SK-N-SH (cell line): Measurements from ENCODE around the gene APP. TPM values are rescaled to one million over a fixed set of nuclear protein-coding genes. Genes with fewer than 3 reads are reported as not detected.

ENCODE experiments used
- CTCF ChIA-PET: fragments of 300-600, 350-600 bp; formaldehyde crosslinking; extraction: SDS; loops from one replicate; lab custom pipeline; 2021; lab: Yijun Ruan, JAX
- POLR2A ChIA-PET: fragments of 350-600 bp; sonication (Branson Sonifier 250); formaldehyde crosslinking; extraction: SDS; loops from one replicate; lab custom pipeline; 2020; ENCODE audit warnings: antibody characterized with exemption, inconsistent platforms; lab: Yijun Ruan, JAX
- DNase-seq: peaks from one replicate; pipeline ENCODE4 v3.0.0; 2012
- H2AFZ ChIP-seq: fragments of 200-600 bp; sonication (generic); 2 replicates; pipeline ENCODE4 v1.8.1; 2016; ENCODE audit warnings: antibody characterized with exemption, mild to moderate bottlenecking, low read depth
- H3F3A ChIP-seq: fragments of 200-600 bp; sonication (generic); replicated peaks from 2 replicates; pipeline ENCODE3; 2016; ENCODE audit warnings: antibody characterized with exemption, mild to moderate bottlenecking; ENCODE audit not compliant: insufficient read depth
- H3K27ac ChIP-seq, 2 experiments: fragments of 200-500 bp in 1 of 2; fragments of 200-600 bp in 1 of 2; sonication (Bioruptor generic) in 1 of 2; sonication (generic), shearing (Covaris generic) in 1 of 2; 2 replicates each; pipeline versions ENCODE4 v1.5.1 to v1.6.1; 2014 to 2016; ENCODE audit warnings: low read depth in 2 of 2, inconsistent platforms in 1 of 2, low read length in 1 of 2, mild to moderate bottlenecking in 1 of 2, mixed read lengths in 1 of 2
- H3K27me3 ChIP-seq: fragments of 200-600 bp; sonication (generic), shearing (Covaris generic); 2 replicates; pipeline ENCODE4 v1.6.1; 2016; ENCODE audit warnings: mixed run types; ENCODE audit not compliant: insufficient read depth
- H3K36me3 ChIP-seq, 2 experiments: fragments of 200-500 bp in 1 of 2; fragments of 200-600 bp in 1 of 2; sonication (Bioruptor generic) in 1 of 2; sonication (generic) in 1 of 2; replicated peaks in 1 of 2; 2 replicates each; pipeline versions ENCODE3 to v1.5.1; 2014 to 2016; ENCODE audit warnings: low read length in 1 of 2, mild to moderate bottlenecking in 1 of 2; ENCODE audit not compliant: insufficient read depth in 2 of 2, control insufficient read depth in 1 of 2
- H3K4me1 ChIP-seq, 2 experiments: fragments of 200-500 bp in 1 of 2; fragments of 200-600 bp in 1 of 2; sonication (Bioruptor generic) in 1 of 2; sonication (generic), shearing (Covaris generic) in 1 of 2; 2 replicates each; pipeline versions ENCODE4 v1.5.1 to v1.6.1; 2014 to 2016; ENCODE audit warnings: low read depth in 1 of 2, low read length in 1 of 2, mixed run types in 1 of 2; ENCODE audit not compliant: insufficient read depth in 2 of 2, control insufficient read depth in 1 of 2
- H3K4me2 ChIP-seq: fragments of 200-600 bp; sonication (generic), shearing (Covaris generic); 2 replicates; pipeline ENCODE4 v1.6.1; 2017; ENCODE audit warnings: mixed run types
- H3K4me3 ChIP-seq, 2 experiments: fragments of 200-500 bp in 1 of 2; fragments of 200-600 bp in 1 of 2; sonication (Bioruptor generic) in 1 of 2; sonication (generic), shearing (Covaris generic) in 1 of 2; 2 replicates each; pipeline versions ENCODE4 v1.5.1 to v1.8.1; 2014 to 2016; ENCODE audit warnings: low read depth in 2 of 2, inconsistent platforms in 1 of 2, low read length in 1 of 2, mild to moderate bottlenecking in 1 of 2, mixed read lengths in 1 of 2, moderate library complexity in 1 of 2
- H3K79me2 ChIP-seq: fragments of 200-600 bp; sonication (generic); 2 replicates; pipeline ENCODE4 v1.8.1; 2017; ENCODE audit warnings: mild to moderate bottlenecking; ENCODE audit not compliant: insufficient read depth
- H3K9ac ChIP-seq: fragments of 200-600 bp; sonication (generic); 2 replicates; pipeline ENCODE4 v1.6.1; 2017; ENCODE audit warnings: mixed run types
- H3K9me2 ChIP-seq: fragments of 200-600 bp; sonication (generic); 2 replicates; pipeline ENCODE4 v1.6.1; 2017; ENCODE audit warnings: mixed run types
- H3K9me3 ChIP-seq: fragments of 200-600 bp; sonication (generic); 2 replicates; pipeline ENCODE4 v1.6.1; 2017; ENCODE audit warnings: mixed run types, mild to moderate bottlenecking, moderate library complexity
- H4K20me1 ChIP-seq: fragments of 200-600 bp; sonication (generic); 2 replicates; pipeline ENCODE4 v1.6.1; 2017; ENCODE audit warnings: mild to moderate bottlenecking, mixed run types; ENCODE audit not compliant: insufficient read depth
- CHD2 ChIP-seq: fragments of 150-350 bp; IDR thresholded peaks from 2 replicates; pipeline ENCODE4 v1.6.1; 2018; ENCODE audit warnings: low read length; ENCODE audit not compliant: partially characterized antibody
- ELF1 ChIP-seq: IDR thresholded peaks from 2 replicates; pipeline ENCODE4 v1.4.0; 2012
- EZH2phosphoT487 ChIP-seq: fragments of 200-600 bp; sonication (generic); IDR thresholded peaks from 2 replicates; pipeline ENCODE4 v1.6.1; 2017; ENCODE audit warnings: low read depth, mixed run types, mild to moderate bottlenecking, antibody characterized with exemption, moderate library complexity, borderline replicate concordance
- FOSL2 ChIP-seq: IDR thresholded peaks from 2 replicates; pipeline ENCODE4 v1.4.0; 2012; ENCODE audit warnings: low read depth, mild to moderate bottlenecking, moderate library complexity, borderline replicate concordance
- FOXJ3 ChIP-seq: sonication (generic); formaldehyde crosslinking; IDR thresholded peaks from 2 replicates; pipeline ENCODE4 v1.5.1; 2020; ENCODE audit warnings: mild to moderate bottlenecking, missing genetic modification reagents
- GABPA ChIP-seq: IDR thresholded peaks from 2 replicates; pipeline ENCODE4 v1.4.0; 2012; ENCODE audit warnings: low read depth, mild to moderate bottlenecking
- GATA2 ChIP-seq: sonication (generic); formaldehyde crosslinking; IDR thresholded peaks from 2 replicates; pipeline ENCODE4 v1.5.0; 2020; ENCODE audit warnings: mild to moderate bottlenecking, missing genetic modification reagents
- JUND ChIP-seq: IDR thresholded peaks from 2 replicates; pipeline ENCODE4 v1.4.0; 2012
- MEF2A ChIP-seq: IDR thresholded peaks from 2 replicates; pipeline ENCODE4 v1.4.0; 2012; ENCODE audit warnings: low read depth, borderline replicate concordance
- MXI1 ChIP-seq: IDR thresholded peaks from 2 replicates; pipeline ENCODE4 v1.6.1; 2012; ENCODE audit warnings: mild to moderate bottlenecking, low read depth, low read length, improper control_type of control experiment
- NFIC ChIP-seq: IDR thresholded peaks from 2 replicates; pipeline ENCODE4 v1.4.0; 2012; ENCODE audit warnings: borderline replicate concordance
- NRF1 ChIP-seq: IDR thresholded peaks from 2 replicates; pipeline ENCODE4 v1.6.1; 2012; ENCODE audit warnings: low read depth, mild to moderate bottlenecking, low read length
- POLR2AphosphoS5 ChIP-seq: IDR thresholded peaks from 2 replicates; pipeline ENCODE4 v1.6.1; 2012; ENCODE audit warnings: low read depth, low read length
- RAD21 ChIP-seq: IDR thresholded peaks from 2 replicates; pipeline ENCODE4 v1.6.1; 2012; ENCODE audit warnings: mild to moderate bottlenecking, low read length
- RCOR1 ChIP-seq: fragments of 150-350 bp; IDR thresholded peaks from 2 replicates; pipeline ENCODE4 v1.6.1; 2017; ENCODE audit warnings: antibody characterized with exemption, low read length
- RFX5 ChIP-seq: IDR thresholded peaks from 2 replicates; pipeline ENCODE4 v1.6.1; 2012; ENCODE audit warnings: mild to moderate bottlenecking, improper control_type of control experiment, low read length
- RXRA ChIP-seq: IDR thresholded peaks from 2 replicates; pipeline ENCODE4 v1.4.0; 2012; ENCODE audit warnings: low read depth, mild to moderate bottlenecking, borderline replicate concordance
- SMC3 ChIP-seq: IDR thresholded peaks from 2 replicates; pipeline ENCODE4 v1.6.1; 2012; ENCODE audit warnings: low read depth, low read length, improper control_type of control experiment
- TAF1 ChIP-seq: IDR thresholded peaks from 2 replicates; pipeline ENCODE4 v1.6.1; 2012; ENCODE audit warnings: low read depth, mild to moderate bottlenecking, low read length, moderate library complexity, borderline replicate concordance
- TEAD4 ChIP-seq: IDR thresholded peaks from 2 replicates; pipeline ENCODE4 v1.4.0; 2012; ENCODE audit warnings: mild to moderate bottlenecking, borderline replicate concordance; ENCODE audit not compliant: insufficient read depth
- YY1 ChIP-seq: IDR thresholded peaks from 2 replicates; pipeline ENCODE4 v1.4.0; 2012; ENCODE audit warnings: low read depth, mild to moderate bottlenecking
- WGBS: methylation state at CpG from one replicate; pipeline ENCODE4 v1.1.6; 2017; ENCODE audit warnings: low lambda C conversion rate; 5-methylcytosine and 5-hydroxymethylcytosine counted together
- polyA plus RNA-seq, 3 experiments: library from polyadenylated mRNA; depleted of rRNA; stranded (reverse); fragments of >200 nt; gene quantifications; 2 replicates each; pipeline ENCODE4 v1.2.3, GENCODE V29; 2012
- TF ChIP-seq, protein P1 (sequence below): IDR thresholded peaks from 2 replicates; pipeline ENCODE4 v1.4.0; 2012; ENCODE audit warnings: low read depth
- TF ChIP-seq, protein P2 (sequence below): IDR thresholded peaks from 2 replicates; pipeline ENCODE4; 2012
- TF ChIP-seq, protein P3 (sequence below): IDR thresholded peaks from 2 replicates; pipeline ENCODE4 v1.6.1; 2012; ENCODE audit warnings: mild to moderate bottlenecking, low read depth, low read length, moderate library complexity
- TF ChIP-seq, protein P4 (sequence below): fragments of 150-350 bp; IDR thresholded peaks from 2 replicates; pipeline ENCODE4 v1.6.1; 2017; ENCODE audit warnings: antibody characterized with exemption, low read length, low read depth, borderline replicate concordance

Gene APP
- polyA plus RNA-seq, 1 of the 3 experiments (the other 2 are of a cell fraction): 780 TPM

DNA sequence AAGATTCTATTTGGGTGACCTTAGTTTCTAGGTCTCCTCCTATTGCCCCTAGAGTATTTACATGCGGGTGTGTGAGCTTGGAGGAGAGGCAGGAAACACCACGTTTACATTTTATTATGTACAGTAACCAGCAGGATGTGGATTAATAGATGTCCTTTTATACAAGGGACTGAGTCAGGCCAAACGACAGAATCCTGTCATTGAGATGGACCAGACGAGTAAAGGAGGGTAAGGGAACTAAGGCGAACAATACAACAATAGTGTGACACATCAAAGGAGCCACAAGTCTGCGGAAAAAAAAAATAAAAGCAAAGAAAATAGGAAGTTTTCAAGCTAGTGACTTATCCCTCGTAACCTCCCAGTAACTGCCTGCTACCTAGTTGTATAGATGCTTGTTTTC is 284.7 kb downstream of the APP start:
- no peaks in the 10 kb centered on the region for H4K20me1 ChIP-seq
- DNase-seq: no peak
- no peak overlapping the region for H3K9ac ChIP-seq
- TF ChIP-seq RAD21 (no peak), EZH2phosphoT487 (no peak), JUND (no peak), RFX5 (no peak), TEAD4 (no peak), NRF1 (no peak), MXI1 (no peak), CHD2 (no peak), TAF1 (no peak), RXRA (no peak), GABPA (no peak), NFIC (no peak), POLR2AphosphoS5 (no peak), SMC3 (no peak), MEF2A (no peak)
- TF ChIP-seq, protein P1, sequence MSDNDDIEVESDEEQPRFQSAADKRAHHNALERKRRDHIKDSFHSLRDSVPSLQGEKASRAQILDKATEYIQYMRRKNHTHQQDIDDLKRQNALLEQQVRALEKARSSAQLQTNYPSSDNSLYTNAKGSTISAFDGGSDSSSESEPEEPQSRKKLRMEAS: no peak
- TF ChIP-seq, protein P2, sequence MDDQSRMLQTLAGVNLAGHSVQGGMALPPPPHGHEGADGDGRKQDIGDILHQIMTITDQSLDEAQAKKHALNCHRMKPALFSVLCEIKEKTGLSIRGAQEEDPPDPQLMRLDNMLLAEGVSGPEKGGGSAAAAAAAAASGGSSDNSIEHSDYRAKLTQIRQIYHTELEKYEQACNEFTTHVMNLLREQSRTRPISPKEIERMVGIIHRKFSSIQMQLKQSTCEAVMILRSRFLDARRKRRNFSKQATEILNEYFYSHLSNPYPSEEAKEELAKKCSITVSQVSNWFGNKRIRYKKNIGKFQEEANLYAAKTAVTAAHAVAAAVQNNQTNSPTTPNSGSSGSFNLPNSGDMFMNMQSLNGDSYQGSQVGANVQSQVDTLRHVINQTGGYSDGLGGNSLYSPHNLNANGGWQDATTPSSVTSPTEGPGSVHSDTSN: no peak
- no peaks in the 10 kb centered on the region for H3K9me2 ChIP-seq
- no peak overlapping the region for H3K4me2 ChIP-seq
- no peak overlapping the region for H3K4me3 ChIP-seq
- H3K27ac ChIP-seq: no peak overlapping the region
- peaks cover 4% of the 10 kb centered on the region for H3F3A ChIP-seq
- no peaks in the 10 kb centered on the region for H3K79me2 ChIP-seq
- peaks cover 10 to 32% of the 10 kb centered on the region in 2 experiments for H3K36me3 ChIP-seq
- no peaks in the 10 kb centered on the region for H3K9me3 ChIP-seq
- POLR2A ChIA-PET: no interaction called here
- WGBS: 89% methylated on average over 7 of the region's 7 CpGs
- no peaks in the 10 kb centered on the region for H3K27me3 ChIP-seq
- H2AFZ ChIP-seq: no peak overlapping the region
- H3K4me1 ChIP-seq: no peaks in the 10 kb centered on the region
- CTCF ChIA-PET: interaction anchor here (1.3 to 7.6 kb wide), 3 partner anchors 10 to 283 kb away, joined by 3 to 59 read pairs (median 6); partner anchors contain the start of gene APP

DNA sequence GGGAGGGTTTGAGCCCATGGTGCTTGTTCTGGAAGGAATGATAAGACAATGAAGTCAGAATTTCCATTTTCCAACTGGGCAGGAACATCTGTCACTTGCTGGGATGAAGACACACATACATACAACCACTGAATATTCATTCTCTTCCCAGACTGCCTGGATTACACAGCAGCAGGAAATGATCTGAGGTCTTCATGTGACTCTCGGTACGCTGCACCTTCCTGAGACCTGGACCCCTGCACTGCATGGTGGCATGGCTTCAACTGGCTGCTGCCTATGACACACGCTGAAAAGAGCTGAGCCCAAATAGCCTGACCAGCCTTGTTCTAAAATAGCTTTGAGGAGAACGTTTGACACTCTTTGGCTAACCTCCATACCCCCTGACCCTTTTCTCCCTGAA is 285.2 kb downstream of the APP start:
- Histone ChIP-seq H3K27ac (no peak overlapping the region), H3K36me3 (peaks cover 7 to 34% of the 10 kb centered on the region in 2 experiments), H3K9ac (no peak overlapping the region), H3K4me3 (no peak overlapping the region), H3F3A (peaks cover 4% of the 10 kb centered on the region), H3K9me3 (no peaks in the 10 kb centered on the region), H3K9me2 (no peaks in the 10 kb centered on the region), H2AFZ (no peak overlapping the region), H4K20me1 (no peaks in the 10 kb centered on the region), H3K79me2 (no peaks in the 10 kb centered on the region), H3K4me2 (no peak overlapping the region), H3K27me3 (no peaks in the 10 kb centered on the region), H3K4me1 (no peaks in the 10 kb centered on the region)
- POLR2A ChIA-PET: no interaction called here
- 89% methylated on average over 3 of the region's 4 CpGs for WGBS
- CTCF ChIA-PET: interaction anchor here (1.1 to 7.6 kb wide), 4 partner anchors 10 to 284 kb away, joined by 3 to 59 read pairs (median 5); partner anchors contain the start of gene APP
- DNase-seq: no peak
- TF ChIP-seq RCOR1: no peak
- TF ChIP-seq, protein P1: no peak
- TF ChIP-seq RFX5: no peak
- no peak for TF ChIP-seq FOXJ3 (CRISPR knock-in tag)
- no peak for TF ChIP-seq EZH2phosphoT487
- TF ChIP-seq, protein P3, sequence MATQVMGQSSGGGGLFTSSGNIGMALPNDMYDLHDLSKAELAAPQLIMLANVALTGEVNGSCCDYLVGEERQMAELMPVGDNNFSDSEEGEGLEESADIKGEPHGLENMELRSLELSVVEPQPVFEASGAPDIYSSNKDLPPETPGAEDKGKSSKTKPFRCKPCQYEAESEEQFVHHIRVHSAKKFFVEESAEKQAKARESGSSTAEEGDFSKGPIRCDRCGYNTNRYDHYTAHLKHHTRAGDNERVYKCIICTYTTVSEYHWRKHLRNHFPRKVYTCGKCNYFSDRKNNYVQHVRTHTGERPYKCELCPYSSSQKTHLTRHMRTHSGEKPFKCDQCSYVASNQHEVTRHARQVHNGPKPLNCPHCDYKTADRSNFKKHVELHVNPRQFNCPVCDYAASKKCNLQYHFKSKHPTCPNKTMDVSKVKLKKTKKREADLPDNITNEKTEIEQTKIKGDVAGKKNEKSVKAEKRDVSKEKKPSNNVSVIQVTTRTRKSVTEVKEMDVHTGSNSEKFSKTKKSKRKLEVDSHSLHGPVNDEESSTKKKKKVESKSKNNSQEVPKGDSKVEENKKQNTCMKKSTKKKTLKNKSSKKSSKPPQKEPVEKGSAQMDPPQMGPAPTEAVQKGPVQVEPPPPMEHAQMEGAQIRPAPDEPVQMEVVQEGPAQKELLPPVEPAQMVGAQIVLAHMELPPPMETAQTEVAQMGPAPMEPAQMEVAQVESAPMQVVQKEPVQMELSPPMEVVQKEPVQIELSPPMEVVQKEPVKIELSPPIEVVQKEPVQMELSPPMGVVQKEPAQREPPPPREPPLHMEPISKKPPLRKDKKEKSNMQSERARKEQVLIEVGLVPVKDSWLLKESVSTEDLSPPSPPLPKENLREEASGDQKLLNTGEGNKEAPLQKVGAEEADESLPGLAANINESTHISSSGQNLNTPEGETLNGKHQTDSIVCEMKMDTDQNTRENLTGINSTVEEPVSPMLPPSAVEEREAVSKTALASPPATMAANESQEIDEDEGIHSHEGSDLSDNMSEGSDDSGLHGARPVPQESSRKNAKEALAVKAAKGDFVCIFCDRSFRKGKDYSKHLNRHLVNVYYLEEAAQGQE: no peak
- no peak for TF ChIP-seq TAF1
- no peak for TF ChIP-seq YY1
- TF ChIP-seq JUND: no peak
- no peak for TF ChIP-seq NRF1
- no peak for TF ChIP-seq FOSL2
- TF ChIP-seq MEF2A: no peak
- TF ChIP-seq GATA2 (CRISPR knock-in tag): no peak
- no peak for TF ChIP-seq ELF1
- TF ChIP-seq, protein P4, sequence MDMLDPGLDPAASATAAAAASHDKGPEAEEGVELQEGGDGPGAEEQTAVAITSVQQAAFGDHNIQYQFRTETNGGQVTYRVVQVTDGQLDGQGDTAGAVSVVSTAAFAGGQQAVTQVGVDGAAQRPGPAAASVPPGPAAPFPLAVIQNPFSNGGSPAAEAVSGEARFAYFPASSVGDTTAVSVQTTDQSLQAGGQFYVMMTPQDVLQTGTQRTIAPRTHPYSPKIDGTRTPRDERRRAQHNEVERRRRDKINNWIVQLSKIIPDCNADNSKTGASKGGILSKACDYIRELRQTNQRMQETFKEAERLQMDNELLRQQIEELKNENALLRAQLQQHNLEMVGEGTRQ: no peak
